PC-3 (cell line): ENCODE measurements around the gene PROSER3. TPM values are rescaled to one million over a fixed set of nuclear protein-coding genes. Genes with fewer than 3 reads are reported as not detected.

Experiments used
- ATAC-seq: fragments of 200-7000 bp; cut with Tn5 transposase; 2 replicates; pipeline ENCODE4 v1.9.1; 2020; ENCODE audit warnings: mild to moderate bottlenecking, moderate library complexity
- BruUV-seq: library from RNA; stranded (reverse); fragments of 400-500 nt; replicated peaks from 2 replicates; lab custom pipeline; 2021; lab: Mats Ljungman, UMichigan
- CTCF ChIA-PET: fragments of 300-600 bp; sonication (Branson Sonifier 250); formaldehyde crosslinking; loops from one replicate; lab custom pipeline; 2022; ENCODE audit warnings: antibody characterized with exemption; lab: Charles Lee
- POLR2A ChIA-PET: fragments of 300-600 bp; sonication (Branson Sonifier 250); formaldehyde crosslinking; loops from one replicate; lab custom pipeline; 2022; ENCODE audit warnings: antibody characterized with exemption; ENCODE audit not compliant: unreplicated experiment; lab: Charles Lee
- DNase-seq: peaks from one replicate; pipeline ENCODE4 v3.0.0-alpha.2; 2015
- H2AFZ ChIP-seq: fragments of 300-600 bp; sonication (generic); 2 replicates; pipeline ENCODE4 v1.6.0; 2016; ENCODE audit warnings: antibody characterized with exemption, low read length
- H3F3A ChIP-seq: fragments of 300-600 bp; sonication (generic); one replicate; pipeline ENCODE4 v1.6.0; 2017; ENCODE audit warnings: antibody characterized with exemption, low read length, control low read depth, mild to moderate bottlenecking; ENCODE audit not compliant: unreplicated experiment
- H3K27ac ChIP-seq: fragments of 300-600 bp; sonication (generic); 2 replicates; pipeline ENCODE4 v1.5.1; 2016; ENCODE audit warnings: mild to moderate bottlenecking, low read length
- H3K27me3 ChIP-seq: fragments of 300-600 bp; sonication (generic); 2 replicates; pipeline ENCODE4 v1.6.1; 2016; ENCODE audit warnings: low read length, mixed read lengths
- H3K36me3 ChIP-seq: fragments of 300-600 bp; sonication (generic); 2 replicates; pipeline ENCODE4 v1.6.1; 2016; ENCODE audit warnings: low read depth, mixed run types, low read length, mixed read lengths
- H3K4me1 ChIP-seq: fragments of 300-600 bp; sonication (generic); 2 replicates; pipeline ENCODE4 v1.5.1; 2016; ENCODE audit warnings: low read length; ENCODE audit not compliant: insufficient read depth
- H3K4me2 ChIP-seq: fragments of 300-600 bp; sonication (generic); 2 replicates; pipeline ENCODE4 v1.6.0; 2016; ENCODE audit warnings: low read length
- H3K4me3 ChIP-seq: fragments of 300-600 bp; sonication (generic); 2 replicates; pipeline ENCODE4 v1.5.1; 2016; ENCODE audit warnings: mild to moderate bottlenecking, low read length, mixed read lengths
- H3K79me2 ChIP-seq: fragments of 300-600 bp; sonication (generic); 2 replicates; pipeline ENCODE4 v1.6.1; 2017; ENCODE audit warnings: low read length, mixed read lengths
- H3K9ac ChIP-seq: fragments of 300-600 bp; sonication (generic); 2 replicates; pipeline ENCODE4 v1.6.0; 2016; ENCODE audit warnings: mild to moderate bottlenecking, low read length
- H3K9me2 ChIP-seq: fragments of 300-600 bp; sonication (generic); replicated peaks from 2 replicates; pipeline ENCODE4 v1.6.1; 2016; ENCODE audit warnings: mixed run types, low read length, mixed read lengths
- H3K9me3 ChIP-seq: fragments of 300-600 bp; sonication (generic); 2 replicates; pipeline ENCODE4 v1.6.1; 2016; ENCODE audit warnings: low read length, mixed read lengths
- H4K20me1 ChIP-seq: fragments of 300-600 bp; sonication (generic); 2 replicates; pipeline ENCODE4 v1.6.1; 2016; ENCODE audit warnings: low read length, mixed read lengths
- CTCF ChIP-seq: fragments of 300-600 bp; sonication (generic); conservative IDR thresholded peaks from 2 replicates; pipeline ENCODE4 v1.5.1; 2017; ENCODE audit warnings: antibody characterized with exemption, low read depth, mild to moderate bottlenecking, low read length
- EZH2 ChIP-seq: fragments of 300-600 bp; sonication (generic); IDR thresholded peaks from one replicate; pipeline ENCODE4 v1.6.1; 2017; ENCODE audit warnings: antibody characterized with exemption, mild to moderate bottlenecking, low read length; ENCODE audit not compliant: unreplicated experiment
- EZH2phosphoT487 ChIP-seq: fragments of 300-600 bp; sonication (generic); IDR thresholded peaks from 2 replicates; pipeline ENCODE4 v1.6.1; 2018; ENCODE audit warnings: mild to moderate bottlenecking, antibody characterized with exemption, low read length, borderline replicate concordance
- intact Hi-C: fragments of 100-400 bp; cut with micrococcal nuclease; formaldehyde crosslinking; loops from 2 replicates; pipeline ENCODE4 v1.9.0; 2023
- total RNA-seq: library from RNA; depleted of rRNA; stranded (reverse); fragments of >200 nt; gene quantifications from 2 replicates; pipeline ENCODE4 v1.2.3, GENCODE V29; 2014

The PROSER3 gene
- total RNA-seq, 1 experiment from 2014 or later, result 5.5 TPM

- intact Hi-C loops, result no loop called here
- no peak overlapping the region for H3K9ac ChIP-seq
- no peak overlapping the region for H3K4me3 ChIP-seq
- H3K36me3 ChIP-seq, result no peaks in the 10 kb centered on the region
- TF ChIP-seq EZH2phosphoT487 (no peak), CTCF (no peak), EZH2 (no peak)
- DNase-seq, result no peak
- CTCF ChIA-PET, result interaction anchor here (0.6 kb wide), 2 partner anchors 113 to 123 kb away, joined by 3 read pairs; no protein-coding TSS in a partner anchor
- POLR2A ChIA-PET, result no interaction called here
- H3K9me2 ChIP-seq, result no peaks in the 10 kb centered on the region
- H3K9me3 ChIP-seq, result no peaks in the 10 kb centered on the region
- no peak overlapping the region for H3K4me2 ChIP-seq
- H3K27ac ChIP-seq, result no peak overlapping the region
- H3K27me3 ChIP-seq, result no peaks in the 10 kb centered on the region
- H3K4me1 ChIP-seq, result no peaks in the 10 kb centered on the region
- no TSS peak for BruUV-seq
- H2AFZ ChIP-seq, result no peak overlapping the region
- no peaks in the 10 kb centered on the region for H4K20me1 ChIP-seq
- no peaks in the 10 kb centered on the region for H3K79me2 ChIP-seq
- H3F3A ChIP-seq, result no peaks in the 10 kb centered on the region
- no peak for ATAC-seq
These were observed 58.3 kb downstream of the PROSER3 start for GRCh38 chr19:35816262-35816661.

- H3K27me3 ChIP-seq, result no peaks in the 10 kb centered on the region
- H3F3A ChIP-seq, result no peaks in the 10 kb centered on the region
- no peaks in the 10 kb centered on the region for H4K20me1 ChIP-seq
- TF ChIP-seq EZH2phosphoT487 (no peak), EZH2 (no peak), CTCF (no peak)
- H3K4me3 ChIP-seq, result no peak overlapping the region
- no peaks in the 10 kb centered on the region for H3K36me3 ChIP-seq
- DNase-seq (no peak), ATAC-seq (no peak)
- no peaks in the 10 kb centered on the region for H3K4me1 ChIP-seq
- no peak overlapping the region for H2AFZ ChIP-seq
- H3K4me2 ChIP-seq, result no peak overlapping the region
- CTCF ChIA-PET, result interaction anchor here (0.6 kb wide), 2 partner anchors 114 to 124 kb away, joined by 3 read pairs; no protein-coding TSS in a partner anchor
- H3K27ac ChIP-seq, result no peak overlapping the region
- intact Hi-C loops, result no loop called here
- POLR2A ChIA-PET, result no interaction called here
- BruUV-seq, result no TSS peak
- H3K79me2 ChIP-seq, result no peaks in the 10 kb centered on the region
- no peaks in the 10 kb centered on the region for H3K9me3 ChIP-seq
- H3K9me2 ChIP-seq, result no peaks in the 10 kb centered on the region
- no peak overlapping the region for H3K9ac ChIP-seq
These were observed 58.9 kb downstream of the PROSER3 start for GRCh38 chr19:35816846-35817245.

DNA sequence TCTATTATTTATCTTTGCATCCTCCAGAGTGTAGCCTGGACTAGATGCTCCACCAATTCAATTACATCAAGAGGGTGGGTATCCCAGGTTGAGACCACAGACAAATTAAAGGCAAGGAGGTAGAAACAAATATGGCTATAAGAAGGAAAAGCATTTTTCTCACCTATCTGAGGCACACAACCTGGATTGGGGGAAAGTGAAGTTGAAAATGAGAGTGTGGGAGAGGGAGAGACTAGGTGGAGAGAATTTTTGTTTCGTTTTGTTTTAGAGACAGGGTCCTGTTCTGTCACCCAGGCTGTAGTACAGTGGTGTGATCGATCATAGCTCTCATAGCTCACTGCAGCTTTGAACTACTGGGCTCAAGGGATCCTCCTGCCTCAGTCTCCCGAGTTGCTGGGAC, 60.5 kb downstream of the PROSER3 start:
- TF ChIP-seq EZH2, result no peak
- TF ChIP-seq EZH2phosphoT487, result no peak
- TF ChIP-seq CTCF, result no peak
- Histone ChIP-seq H3K9me2 (no peaks in the 10 kb centered on the region), H3K4me2 (no peak overlapping the region), H3K27ac (no peak overlapping the region), H3K27me3 (no peaks in the 10 kb centered on the region), H3K4me1 (no peaks in the 10 kb centered on the region), H2AFZ (no peak overlapping the region), H3K4me3 (no peak overlapping the region), H3K9ac (no peak overlapping the region), H3K9me3 (no peaks in the 10 kb centered on the region), H3F3A (no peaks in the 10 kb centered on the region), H4K20me1 (no peaks in the 10 kb centered on the region), H3K79me2 (no peaks in the 10 kb centered on the region), H3K36me3 (no peaks in the 10 kb centered on the region)
- intact Hi-C loops, result no loop called here
- DNase-seq, result no peak
- no TSS peak for BruUV-seq
- ChIA-PET CTCF (no interaction called here), POLR2A (no interaction called here)
- ATAC-seq, result no peak
